H9 (cell line): ENCODE data around the gene F2R. TPM values are rescaled to one million over a fixed set of nuclear protein-coding genes. Genes with fewer than 3 reads are reported as not detected.

ENCODE experiments used
- DNase-seq: peaks from one replicate; pipeline ENCODE4 v3.0.0-alpha.2; 2017
- H2AFZ ChIP-seq: one replicate; pipeline ENCODE4 v1.6.1; 2013; ENCODE audit warnings: mild to moderate bottlenecking, low read length, control low read depth, moderate library complexity
- H2AK5ac ChIP-seq: 2 replicates; pipeline ENCODE4 v1.6.1; 2013; ENCODE audit warnings: low read length, control low read depth, mixed read lengths; ENCODE audit not compliant: insufficient read length
- H2BK120ac ChIP-seq: one replicate; pipeline ENCODE4 v1.6.1; 2013; ENCODE audit warnings: low read depth, mild to moderate bottlenecking, low read length, control low read depth, inconsistent platforms; ENCODE audit not compliant: poor library complexity, severe bottlenecking
- H2BK12ac ChIP-seq: 2 replicates; pipeline ENCODE4 v1.6.1; 2013; ENCODE audit warnings: low read length, control low read depth, mixed read lengths, low read depth; ENCODE audit not compliant: insufficient read length
- H2BK15ac ChIP-seq: 2 replicates; pipeline ENCODE4 v1.6.1; 2013; ENCODE audit warnings: low read depth, low read length, control low read depth
- H2BK20ac ChIP-seq: one replicate; pipeline ENCODE4 v1.6.1; 2013; ENCODE audit warnings: low read depth, mild to moderate bottlenecking, low read length, control low read depth, inconsistent platforms; ENCODE audit not compliant: poor library complexity, severe bottlenecking
- H2BK5ac ChIP-seq: 2 replicates; pipeline ENCODE4 v1.6.1; 2013; ENCODE audit warnings: low read length, control low read depth, mixed read lengths; ENCODE audit not compliant: insufficient read length
- H3K14ac ChIP-seq: 2 replicates; pipeline ENCODE4 v1.6.1; 2013; ENCODE audit warnings: low read length, control low read depth; ENCODE audit not compliant: insufficient read depth
- H3K18ac ChIP-seq: 2 replicates; pipeline ENCODE4 v1.6.1; 2013; ENCODE audit warnings: low read depth, mild to moderate bottlenecking, mixed read lengths, low read length, control low read depth; ENCODE audit not compliant: insufficient read length
- H3K23ac ChIP-seq: 2 replicates; pipeline ENCODE4 v1.6.1; 2013; ENCODE audit warnings: low read length, control low read depth, mixed read lengths, low read depth; ENCODE audit not compliant: insufficient read length
- H3K23me2 ChIP-seq: 2 replicates; pipeline ENCODE4 v1.6.1; 2013; ENCODE audit warnings: low read depth, mild to moderate bottlenecking, mixed read lengths, low read length, control low read depth; ENCODE audit not compliant: insufficient read length, poor library complexity, severe bottlenecking
- H3K27ac ChIP-seq: 2 replicates; pipeline ENCODE4 v1.5.1; 2013; ENCODE audit warnings: low read length, control low read depth, mixed read lengths, low read depth; ENCODE audit not compliant: insufficient read length
- H3K27me3 ChIP-seq: 2 replicates; pipeline ENCODE4 v1.6.1; 2013; ENCODE audit warnings: low read length, control low read depth, inconsistent platforms; ENCODE audit not compliant: insufficient read depth
- H3K4ac ChIP-seq: 2 replicates; pipeline ENCODE4 v1.6.1; 2013; ENCODE audit warnings: low read depth, mild to moderate bottlenecking, control low read depth, inconsistent platforms, low read length, moderate library complexity
- H3K4me1 ChIP-seq: 2 replicates; pipeline ENCODE4 v1.6.1; 2013; ENCODE audit warnings: low read length, control low read depth, inconsistent platforms; ENCODE audit not compliant: insufficient read depth
- H3K4me2 ChIP-seq: 2 replicates; pipeline ENCODE4 v1.6.1; 2013; ENCODE audit warnings: low read length, control low read depth, mixed read lengths; ENCODE audit not compliant: insufficient read length, insufficient read depth
- H3K56ac ChIP-seq: 2 replicates; pipeline ENCODE4 v1.6.1; 2013; ENCODE audit warnings: low read depth, mild to moderate bottlenecking, mixed read lengths, low read length, control low read depth; ENCODE audit not compliant: insufficient read length
- H3K79me1 ChIP-seq: 2 replicates; pipeline ENCODE4 v1.6.1; 2013; ENCODE audit warnings: low read depth, mild to moderate bottlenecking, moderate library complexity, low read length, control low read depth, inconsistent platforms; ENCODE audit not compliant: insufficient read depth, poor library complexity, severe bottlenecking
- H3K79me2 ChIP-seq: 2 replicates; pipeline ENCODE4 v1.6.1; 2013; ENCODE audit warnings: low read length, control low read depth, inconsistent platforms; ENCODE audit not compliant: insufficient read depth
- H3K9ac ChIP-seq: 2 replicates; pipeline ENCODE4 v1.6.1; 2013; ENCODE audit warnings: low read length, control low read depth, mixed read lengths; ENCODE audit not compliant: insufficient read length; ENCODE audit errors: extremely low read depth
- H3K9me3 ChIP-seq: one replicate; pipeline ENCODE4 v1.6.1; 2013; ENCODE audit warnings: low read depth, low read length, inconsistent platforms; ENCODE audit not compliant: control insufficient read depth
- H3T11ph ChIP-seq: one replicate; pipeline ENCODE4 v1.6.1; 2013; ENCODE audit warnings: mild to moderate bottlenecking, low read length, control low read depth, inconsistent platforms
- H4K20me1 ChIP-seq: one replicate; pipeline ENCODE4 v1.6.1; 2013; ENCODE audit not compliant: control insufficient read depth, insufficient read length, insufficient read depth
- H4K5ac ChIP-seq: 2 replicates; pipeline ENCODE4 v1.6.1; 2013; ENCODE audit warnings: low read depth, mild to moderate bottlenecking, mixed read lengths, low read length, control low read depth; ENCODE audit not compliant: insufficient read length
- H4K8ac ChIP-seq: replicated peaks from 2 replicates; pipeline ENCODE4 v1.6.1; 2013; ENCODE audit warnings: low read length, control low read depth, mixed read lengths, low read depth; ENCODE audit not compliant: insufficient read length
- H4K91ac ChIP-seq: 2 replicates; pipeline ENCODE4 v1.6.1; 2013; ENCODE audit warnings: low read depth, mild to moderate bottlenecking, moderate library complexity, mixed read lengths, low read length, control low read depth; ENCODE audit not compliant: insufficient read length
- H3K27ac Mint-ChIP-seq, 3 experiments: 2 replicates in 2 of 3; 3 replicates in 1 of 3; pipeline ENCODE4 v1.8.0; 2020 to 2021; ENCODE audit warnings: mixed read lengths in 3 of 3, mild to moderate bottlenecking in 1 of 3, moderate library complexity in 1 of 3
- H3K27me3 Mint-ChIP-seq: 2 replicates; pipeline ENCODE4 v1.8.0; 2021; ENCODE audit warnings: low read depth, mild to moderate bottlenecking, moderate library complexity, mixed read lengths
- H3K36me3 Mint-ChIP-seq, 3 experiments: 2 replicates in 2 of 3; 3 replicates in 1 of 3; pipeline ENCODE4 v1.8.0; 2020 to 2021; ENCODE audit warnings: low read depth in 3 of 3, mixed read lengths in 3 of 3; ENCODE audit not compliant: insufficient read depth in 1 of 3
- H3K4me1 Mint-ChIP-seq, 2 experiments: 2 replicates each; pipeline ENCODE4 v1.8.0; 2020; ENCODE audit warnings: mixed read lengths in 2 of 2
- H3K4me3 Mint-ChIP-seq, 2 experiments: 2 replicates in 1 of 2; 3 replicates in 1 of 2; pipeline ENCODE4 v1.8.0; 2020 to 2021; ENCODE audit warnings: mild to moderate bottlenecking in 2 of 2, mixed read lengths in 2 of 2, moderate library complexity in 1 of 2
- H3K9me3 Mint-ChIP-seq, 2 experiments: 2 replicates in 1 of 2; 3 replicates in 1 of 2; pipeline ENCODE4 v1.8.0; 2020; ENCODE audit warnings: mild to moderate bottlenecking in 2 of 2, mixed read lengths in 2 of 2, moderate library complexity in 1 of 2
- WGBS: extraction: QIAGEN DNeasy Blood & Tissue Kit; methylation state at CpG from one replicate; pipeline ENCODE4 v1.1.7; 2013; ENCODE audit warnings: missing lambda C conversion rate, low lambda C conversion rate, mixed read lengths; ENCODE audit not compliant: insufficient read length; ENCODE audit errors: extremely low coverage; 5-methylcytosine and 5-hydroxymethylcytosine counted together
- total RNA-seq: library from RNA; stranded (reverse); gene quantifications from 2 replicates; pipeline ENCODE4 v1.2.1, GENCODE V29; 2021
- TF ChIP-seq, protein P1 (sequence below): fragments of 200-600 bp; sonication (generic); conservative IDR thresholded peaks from 3 replicates; pipeline ENCODE4 v1.8.0; 2021; ENCODE audit warnings: antibody characterized with exemption, mild to moderate bottlenecking

The F2R gene
- total RNA-seq, 1 experiment from 2014 or later = 14.8 TPM

- Mint-ChIP-seq H3K27ac (no peak overlapping the region; a peak in 1 of 7 replicates), H3K4me1 (no peaks in the 10 kb centered on the region), H3K4me3 (no peak overlapping the region), H3K9me3 (no peaks in the 10 kb centered on the region), H3K27me3 (no peaks in the 10 kb centered on the region), H3K36me3 (peaks cover 0 to 12% (median 1%) of the 10 kb centered on the region in 3 experiments; a peak in 4 of 7 replicates)
- H2BK12ac ChIP-seq = no peak overlapping the region
- no peak overlapping the region for H4K91ac ChIP-seq
- H3T11ph ChIP-seq = no peak overlapping the region
- no peaks in the 10 kb centered on the region for H3K23me2 ChIP-seq
- H3K79me2 ChIP-seq = no peaks in the 10 kb centered on the region
- no peaks in the 10 kb centered on the region for H3K79me1 ChIP-seq
- no peak overlapping the region for H2BK5ac ChIP-seq
- TF ChIP-seq, protein P1, sequence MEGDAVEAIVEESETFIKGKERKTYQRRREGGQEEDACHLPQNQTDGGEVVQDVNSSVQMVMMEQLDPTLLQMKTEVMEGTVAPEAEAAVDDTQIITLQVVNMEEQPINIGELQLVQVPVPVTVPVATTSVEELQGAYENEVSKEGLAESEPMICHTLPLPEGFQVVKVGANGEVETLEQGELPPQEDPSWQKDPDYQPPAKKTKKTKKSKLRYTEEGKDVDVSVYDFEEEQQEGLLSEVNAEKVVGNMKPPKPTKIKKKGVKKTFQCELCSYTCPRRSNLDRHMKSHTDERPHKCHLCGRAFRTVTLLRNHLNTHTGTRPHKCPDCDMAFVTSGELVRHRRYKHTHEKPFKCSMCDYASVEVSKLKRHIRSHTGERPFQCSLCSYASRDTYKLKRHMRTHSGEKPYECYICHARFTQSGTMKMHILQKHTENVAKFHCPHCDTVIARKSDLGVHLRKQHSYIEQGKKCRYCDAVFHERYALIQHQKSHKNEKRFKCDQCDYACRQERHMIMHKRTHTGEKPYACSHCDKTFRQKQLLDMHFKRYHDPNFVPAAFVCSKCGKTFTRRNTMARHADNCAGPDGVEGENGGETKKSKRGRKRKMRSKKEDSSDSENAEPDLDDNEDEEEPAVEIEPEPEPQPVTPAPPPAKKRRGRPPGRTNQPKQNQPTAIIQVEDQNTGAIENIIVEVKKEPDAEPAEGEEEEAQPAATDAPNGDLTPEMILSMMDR = no peak
- H4K8ac ChIP-seq = no peak overlapping the region
- H3K4me1 ChIP-seq = no peaks in the 10 kb centered on the region
- no peaks in the 10 kb centered on the region for H4K20me1 ChIP-seq
- no peak overlapping the region for H2BK20ac ChIP-seq
- no peak overlapping the region for H3K56ac ChIP-seq
- H3K27me3 ChIP-seq = no peaks in the 10 kb centered on the region
- DNase-seq = no peak
- H3K18ac ChIP-seq = no peak overlapping the region
- no peak overlapping the region for H3K4me2 ChIP-seq
- no peak overlapping the region for H3K9ac ChIP-seq
- no peak overlapping the region for H3K23ac ChIP-seq
- H3K27ac ChIP-seq = no peak overlapping the region
- H2BK120ac ChIP-seq = no peak overlapping the region
- H2AFZ ChIP-seq = no peak overlapping the region
- H3K14ac ChIP-seq = no peak overlapping the region
- no peak overlapping the region for H3K4ac ChIP-seq
- no peak overlapping the region for H2AK5ac ChIP-seq
- H3K9me3 ChIP-seq = no peaks in the 10 kb centered on the region
- no CpG with 5 or more reads among the region's 3 CpGs for WGBS
- H2BK15ac ChIP-seq = no peak overlapping the region
- H4K5ac ChIP-seq = no peak overlapping the region
These were observed 25.8 kb upstream of the F2R start for GRCh38 chr5:76690037-76690679.
